ENCODE measurements around the gene CDH11. TPM values are rescaled to one million over a fixed set of nuclear protein-coding genes. Genes with fewer than 3 reads are reported as not detected.

Gene CDH11
- total RNA-seq, 1 donor from 2014 or later: 145 TPM

- Histone ChIP-seq H3K27me3 (no peaks in the 10 kb centered on the region), H3K4me3 (no peak overlapping the region), H3K4me1 (no peaks in the 10 kb centered on the region), H3K27ac (peak overlapping the region in 1 of 2 donors; percentile 26), H3K36me3 (peaks cover 4 to 15% of the 10 kb centered on the region in 2 donors), H3K9me3 (no peaks in the 10 kb centered on the region)
- TF ChIP-seq, protein P1, sequence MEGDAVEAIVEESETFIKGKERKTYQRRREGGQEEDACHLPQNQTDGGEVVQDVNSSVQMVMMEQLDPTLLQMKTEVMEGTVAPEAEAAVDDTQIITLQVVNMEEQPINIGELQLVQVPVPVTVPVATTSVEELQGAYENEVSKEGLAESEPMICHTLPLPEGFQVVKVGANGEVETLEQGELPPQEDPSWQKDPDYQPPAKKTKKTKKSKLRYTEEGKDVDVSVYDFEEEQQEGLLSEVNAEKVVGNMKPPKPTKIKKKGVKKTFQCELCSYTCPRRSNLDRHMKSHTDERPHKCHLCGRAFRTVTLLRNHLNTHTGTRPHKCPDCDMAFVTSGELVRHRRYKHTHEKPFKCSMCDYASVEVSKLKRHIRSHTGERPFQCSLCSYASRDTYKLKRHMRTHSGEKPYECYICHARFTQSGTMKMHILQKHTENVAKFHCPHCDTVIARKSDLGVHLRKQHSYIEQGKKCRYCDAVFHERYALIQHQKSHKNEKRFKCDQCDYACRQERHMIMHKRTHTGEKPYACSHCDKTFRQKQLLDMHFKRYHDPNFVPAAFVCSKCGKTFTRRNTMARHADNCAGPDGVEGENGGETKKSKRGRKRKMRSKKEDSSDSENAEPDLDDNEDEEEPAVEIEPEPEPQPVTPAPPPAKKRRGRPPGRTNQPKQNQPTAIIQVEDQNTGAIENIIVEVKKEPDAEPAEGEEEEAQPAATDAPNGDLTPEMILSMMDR (IDR thresholded peaks at IDR 0.05): no peak
- no peak for DNase-seq (ENCODE audit: low spot score in 2 of 2)
- intact Hi-C loops (cut with DNase I): no loop called here
Measured at GRCh38 chr16:64952177-64952576, 169.7 kb downstream of the CDH11 start.

DNA sequence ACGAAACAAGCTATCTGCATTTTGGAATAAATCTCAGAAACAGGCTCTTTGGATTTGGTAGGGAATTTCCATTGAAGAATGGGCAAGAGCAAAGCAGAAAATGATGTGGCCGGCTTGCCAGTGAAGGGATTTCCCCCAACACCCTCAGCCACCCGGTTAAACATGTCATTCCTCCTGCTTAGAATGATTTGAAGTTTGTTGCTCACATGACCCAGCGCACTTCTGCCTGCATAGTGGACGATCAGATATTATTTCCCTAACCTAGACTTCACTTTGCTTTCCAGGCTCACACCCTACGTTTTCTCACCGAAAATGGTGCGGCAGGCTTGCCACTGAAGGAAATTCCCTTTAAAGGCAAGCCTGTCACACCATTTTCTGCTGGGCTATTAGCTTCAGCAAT, 170.7 kb downstream of the CDH11 start:
- no peak for DNase-seq (ENCODE audit: low spot score in 2 of 2)
- Histone ChIP-seq H3K4me3 (no peak overlapping the region), H3K27me3 (no peaks in the 10 kb centered on the region), H3K36me3 (peaks cover 4 to 15% of the 10 kb centered on the region in 2 donors), H3K27ac (no peak overlapping the region), H3K4me1 (no peaks in the 10 kb centered on the region), H3K9me3 (no peaks in the 10 kb centered on the region)
- intact Hi-C loops (cut with DNase I): no loop called here
- TF ChIP-seq, protein P1 (IDR thresholded peaks at IDR 0.05): no peak

DNA sequence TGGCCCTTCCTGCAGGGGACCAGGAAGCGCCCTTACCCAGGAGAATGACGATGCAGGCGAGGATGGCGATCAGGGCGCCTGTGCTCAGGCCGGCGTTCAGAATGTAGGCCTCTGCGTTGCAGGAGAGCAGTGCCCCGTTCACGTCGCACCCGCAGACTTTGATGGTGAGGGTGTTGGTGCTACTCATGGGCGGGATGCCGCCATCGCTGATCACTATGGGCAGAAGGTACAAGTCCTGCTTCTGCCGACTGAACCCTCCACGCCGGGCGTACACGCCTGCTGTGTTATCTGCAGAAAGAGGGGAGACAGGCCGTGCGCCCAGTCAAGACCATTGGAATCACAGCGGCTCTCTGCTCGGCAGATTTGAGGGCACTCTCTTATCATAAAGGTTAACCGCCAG, 171.1 kb downstream of the CDH11 start:
- intact Hi-C loops (cut with DNase I): no loop called here
- H3K27me3 ChIP-seq: no peaks in the 10 kb centered on the region
- H3K27ac ChIP-seq: no peak overlapping the region
- H3K4me1 ChIP-seq: no peaks in the 10 kb centered on the region
- no peak for DNase-seq (ENCODE audit: low spot score in 2 of 2)
- H3K9me3 ChIP-seq: no peaks in the 10 kb centered on the region
- H3K36me3 ChIP-seq: peaks cover 4 to 15% of the 10 kb centered on the region in 2 donors
- TF ChIP-seq, protein P1 (IDR thresholded peaks at IDR 0.05): no peak
- H3K4me3 ChIP-seq: no peak overlapping the region

DNA sequence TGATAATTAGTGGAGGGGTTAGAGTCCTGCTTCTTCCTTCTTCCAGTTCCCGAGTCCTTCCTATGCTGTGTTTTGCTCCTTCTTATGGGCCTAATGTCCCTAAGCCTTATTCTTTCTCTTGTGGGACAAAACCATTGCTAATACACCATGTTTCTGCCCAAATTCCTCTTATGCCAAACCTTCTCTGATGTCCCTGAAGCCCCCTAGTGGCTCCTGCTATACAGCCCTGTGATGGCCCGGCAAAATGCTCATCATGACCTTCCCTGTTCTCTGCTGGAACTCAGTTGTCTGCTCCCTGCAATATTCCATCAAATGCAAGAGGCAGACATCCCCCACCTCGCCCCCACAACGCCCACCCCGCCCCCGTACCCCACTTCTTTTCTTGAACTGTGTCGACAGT, 171.6 kb downstream of the CDH11 start:
- peaks cover 4 to 15% of the 10 kb centered on the region in 2 donors for H3K36me3 ChIP-seq
- H3K27me3 ChIP-seq: no peaks in the 10 kb centered on the region
- TF ChIP-seq, protein P1 (IDR thresholded peaks at IDR 0.05): no peak
- no peak for DNase-seq (ENCODE audit: low spot score in 2 of 2)
- H3K4me3 ChIP-seq: no peak overlapping the region
- H3K27ac ChIP-seq: no peak overlapping the region
- no peaks in the 10 kb centered on the region for H3K4me1 ChIP-seq
- no peaks in the 10 kb centered on the region for H3K9me3 ChIP-seq
- intact Hi-C loops (cut with DNase I): no loop called here

- Histone ChIP-seq H3K27ac (no peak overlapping the region), H3K36me3 (peaks cover 4 to 15% of the 10 kb centered on the region in 2 donors), H3K27me3 (no peaks in the 10 kb centered on the region), H3K4me3 (no peak overlapping the region), H3K9me3 (no peaks in the 10 kb centered on the region), H3K4me1 (no peaks in the 10 kb centered on the region)
- no peak for DNase-seq (ENCODE audit: low spot score in 2 of 2)
- TF ChIP-seq, protein P1 (IDR thresholded peaks at IDR 0.05): no peak
- intact Hi-C loops (cut with DNase I): no loop called here
Measured at GRCh38 chr16:64948056-64948455, 173.8 kb downstream of the CDH11 start.

DNA sequence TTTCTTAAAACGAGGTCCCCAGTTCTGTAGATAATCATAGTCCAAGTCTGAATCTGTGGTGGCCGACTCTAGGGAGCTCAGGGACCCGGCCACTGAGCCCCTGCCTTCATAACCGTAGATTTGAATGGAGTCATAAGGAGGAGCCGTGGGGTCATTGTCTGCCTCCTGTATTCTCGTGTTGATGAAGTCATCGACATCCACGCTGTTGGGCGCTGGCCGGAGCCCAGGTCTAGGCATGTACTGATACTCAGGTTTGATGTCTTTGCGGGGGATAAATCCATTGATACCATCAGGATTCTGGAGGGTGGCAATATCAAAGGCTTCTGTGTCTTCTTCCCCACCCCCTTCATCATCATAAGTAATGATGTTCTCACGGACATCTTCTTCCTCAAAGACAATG, 174.2 kb downstream of the CDH11 start:
- TF ChIP-seq, protein P1 (IDR thresholded peaks at IDR 0.05): no peak
- intact Hi-C loops (cut with DNase I): no loop called here
- Histone ChIP-seq H3K36me3 (peaks cover 4 to 15% of the 10 kb centered on the region in 2 donors), H3K4me1 (no peaks in the 10 kb centered on the region), H3K27me3 (no peaks in the 10 kb centered on the region), H3K4me3 (no peak overlapping the region), H3K9me3 (no peaks in the 10 kb centered on the region), H3K27ac (no peak overlapping the region)
- no peak for DNase-seq (ENCODE audit: low spot score in 2 of 2)
